K562 (cell line): ENCODE results near the gene PNMA6F. TPM values are rescaled to one million over a fixed set of nuclear protein-coding genes. Genes with fewer than 3 reads are reported as not detected.

Experiments
- ARID1B ChIP-seq: fragments of 450-650 bp; IDR thresholded peaks from 2 replicates; pipeline ENCODE4 v1.6.1; 2016; ENCODE audit warnings: antibody characterized with exemption, mild to moderate bottlenecking, inconsistent platforms
- BHLHE40 ChIP-seq: IDR thresholded peaks from 2 replicates; pipeline ENCODE4 v1.6.1; 2011; ENCODE audit warnings: low read length, improper control_type of control experiment
- DEAF1 ChIP-seq: fragments of 450-650 bp; formaldehyde crosslinking; IDR thresholded peaks from 2 replicates; pipeline ENCODE4 v1.4.0; 2020; ENCODE audit warnings: mild to moderate bottlenecking, moderate library complexity
- ELF1 ChIP-seq: fragments of 200-800 bp; sonication (Bioruptor generic); IDR thresholded peaks from 2 replicates; pipeline ENCODE4 v1.6.1; 2016; ENCODE audit warnings: missing genetic modification characterization, missing compliant biosample characterization
- GABPA ChIP-seq: fragments of 200-800 bp; sonication (Bioruptor generic); conservative IDR thresholded peaks from 2 replicates; pipeline ENCODE4 v1.6.1; 2016; ENCODE audit warnings: low read depth, missing genetic modification characterization, missing compliant biosample characterization
- HDAC1 ChIP-seq, 2 experiments: fragments of 450-650 bp; IDR thresholded peaks; 2 replicates each; pipeline ENCODE4 v1.6.1; 2016 to 2017; ENCODE audit warnings: inconsistent platforms in 1 of 2, mild to moderate bottlenecking in 1 of 2, moderate library complexity in 1 of 2
- JUNB ChIP-seq: fragments of 450-650 bp; formaldehyde crosslinking; conservative IDR thresholded peaks from 2 replicates; pipeline ENCODE4 v1.4.0; 2020; ENCODE audit warnings: mild to moderate bottlenecking
- STAT5B ChIP-seq: fragments of 250-450 bp; sonication (Bioruptor Pico); IDR thresholded peaks from 2 replicates; pipeline ENCODE4 v1.8.0; 2021; ENCODE audit warnings: mild to moderate bottlenecking, inconsistent platforms
- ZC3H11A ChIP-seq: IDR thresholded peaks from 2 replicates; pipeline ENCODE4 v1.6.1; 2012; ENCODE audit warnings: low read depth, low read length, improper control_type of control experiment
- polyA plus RNA-seq, 8 experiments: library from polyadenylated mRNA; depleted of rRNA in 4 of 8; stranded (reverse) in 5 of 8; unstranded in 3 of 8; fragments of >200 nt; fragmentation: Nextera tagmentation in 2 of 8; fragmentation: Illumina TruSeq in 1 of 8; extraction: Ambion mirVana in 2 of 8; extraction: Trizol in 1 of 8; gene quantifications; 2 replicates each; pipeline versions ENCODE4 v1.2.1 to v1.2.3, GENCODE V29; 2011 to 2014; ENCODE audit warnings: inconsistent platforms in 1 of 8, missing spikeins in 1 of 8
- total RNA-seq, 7 experiments: library from RNA; depleted of rRNA in 6 of 7; stranded (reverse); fragments of >200 nt in 6 of 7; fragmentation: Illumina TruSeq in 2 of 7; extraction: Trizol in 2 of 7; gene quantifications; 2 replicates each; pipeline versions ENCODE4 v1.2.1 to v1.2.3, GENCODE V29; 2011 to 2021; ENCODE audit warnings: low replicate concordance in 1 of 7
- TF ChIP-seq, protein P1 (sequence below), 2 experiments: fragments of 450-650 bp; conservative IDR thresholded peaks; 2 replicates each; pipeline ENCODE4 v1.6.1; 2017; ENCODE audit warnings: mild to moderate bottlenecking in 2 of 2, moderate library complexity in 2 of 2
- TF ChIP-seq, protein P2 (sequence below): fragments of 450-650 bp; IDR thresholded peaks from 2 replicates; pipeline ENCODE4 v1.6.1; 2016; ENCODE audit warnings: mild to moderate bottlenecking, moderate library complexity

Gene PNMA6F
- total and polyA plus RNA-seq, 9 of the 15 experiments (the other 6 are each of a cell fraction or from before 2014, with no cell fraction given) = not detected

- TF ChIP-seq, protein P1, sequence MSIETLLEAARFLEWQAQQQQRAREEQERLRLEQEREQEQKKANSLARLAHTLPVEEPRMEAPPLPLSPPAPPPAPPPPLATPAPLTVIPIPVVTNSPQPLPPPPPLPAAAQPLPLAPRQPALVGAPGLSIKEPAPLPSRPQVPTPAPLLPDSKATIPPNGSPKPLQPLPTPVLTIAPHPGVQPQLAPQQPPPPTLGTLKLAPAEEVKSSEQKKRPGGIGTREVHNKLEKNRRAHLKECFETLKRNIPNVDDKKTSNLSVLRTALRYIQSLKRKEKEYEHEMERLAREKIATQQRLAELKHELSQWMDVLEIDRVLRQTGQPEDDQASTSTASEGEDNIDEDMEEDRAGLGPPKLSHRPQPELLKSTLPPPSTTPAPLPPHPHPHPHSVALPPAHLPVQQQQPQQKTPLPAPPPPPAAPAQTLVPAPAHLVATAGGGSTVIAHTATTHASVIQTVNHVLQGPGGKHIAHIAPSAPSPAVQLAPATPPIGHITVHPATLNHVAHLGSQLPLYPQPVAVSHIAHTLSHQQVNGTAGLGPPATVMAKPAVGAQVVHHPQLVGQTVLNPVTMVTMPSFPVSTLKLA (conservative IDR thresholded peaks at IDR 0.05) = 0 out of 4 replicates have a peak, but pooled peaks have one; percentile 35 to 47
- no peak for TF ChIP-seq STAT5B (CRISPR knock-in tag)
- peak; percentile 77 for TF ChIP-seq GABPA (tag)
- TF ChIP-seq HDAC1 (IDR thresholded peaks at IDR 0.05) = peak in 1 of 2 experiments; percentile 60; a peak in 2 of 4 replicates
- no peak for TF ChIP-seq DEAF1 (CRISPR knock-in tag)
- peak; percentile 14; the same call in 1 of the 2 replicates for TF ChIP-seq ARID1B
- peak; percentile 56 for TF ChIP-seq ELF1 (tag)
- TF ChIP-seq, protein P2, sequence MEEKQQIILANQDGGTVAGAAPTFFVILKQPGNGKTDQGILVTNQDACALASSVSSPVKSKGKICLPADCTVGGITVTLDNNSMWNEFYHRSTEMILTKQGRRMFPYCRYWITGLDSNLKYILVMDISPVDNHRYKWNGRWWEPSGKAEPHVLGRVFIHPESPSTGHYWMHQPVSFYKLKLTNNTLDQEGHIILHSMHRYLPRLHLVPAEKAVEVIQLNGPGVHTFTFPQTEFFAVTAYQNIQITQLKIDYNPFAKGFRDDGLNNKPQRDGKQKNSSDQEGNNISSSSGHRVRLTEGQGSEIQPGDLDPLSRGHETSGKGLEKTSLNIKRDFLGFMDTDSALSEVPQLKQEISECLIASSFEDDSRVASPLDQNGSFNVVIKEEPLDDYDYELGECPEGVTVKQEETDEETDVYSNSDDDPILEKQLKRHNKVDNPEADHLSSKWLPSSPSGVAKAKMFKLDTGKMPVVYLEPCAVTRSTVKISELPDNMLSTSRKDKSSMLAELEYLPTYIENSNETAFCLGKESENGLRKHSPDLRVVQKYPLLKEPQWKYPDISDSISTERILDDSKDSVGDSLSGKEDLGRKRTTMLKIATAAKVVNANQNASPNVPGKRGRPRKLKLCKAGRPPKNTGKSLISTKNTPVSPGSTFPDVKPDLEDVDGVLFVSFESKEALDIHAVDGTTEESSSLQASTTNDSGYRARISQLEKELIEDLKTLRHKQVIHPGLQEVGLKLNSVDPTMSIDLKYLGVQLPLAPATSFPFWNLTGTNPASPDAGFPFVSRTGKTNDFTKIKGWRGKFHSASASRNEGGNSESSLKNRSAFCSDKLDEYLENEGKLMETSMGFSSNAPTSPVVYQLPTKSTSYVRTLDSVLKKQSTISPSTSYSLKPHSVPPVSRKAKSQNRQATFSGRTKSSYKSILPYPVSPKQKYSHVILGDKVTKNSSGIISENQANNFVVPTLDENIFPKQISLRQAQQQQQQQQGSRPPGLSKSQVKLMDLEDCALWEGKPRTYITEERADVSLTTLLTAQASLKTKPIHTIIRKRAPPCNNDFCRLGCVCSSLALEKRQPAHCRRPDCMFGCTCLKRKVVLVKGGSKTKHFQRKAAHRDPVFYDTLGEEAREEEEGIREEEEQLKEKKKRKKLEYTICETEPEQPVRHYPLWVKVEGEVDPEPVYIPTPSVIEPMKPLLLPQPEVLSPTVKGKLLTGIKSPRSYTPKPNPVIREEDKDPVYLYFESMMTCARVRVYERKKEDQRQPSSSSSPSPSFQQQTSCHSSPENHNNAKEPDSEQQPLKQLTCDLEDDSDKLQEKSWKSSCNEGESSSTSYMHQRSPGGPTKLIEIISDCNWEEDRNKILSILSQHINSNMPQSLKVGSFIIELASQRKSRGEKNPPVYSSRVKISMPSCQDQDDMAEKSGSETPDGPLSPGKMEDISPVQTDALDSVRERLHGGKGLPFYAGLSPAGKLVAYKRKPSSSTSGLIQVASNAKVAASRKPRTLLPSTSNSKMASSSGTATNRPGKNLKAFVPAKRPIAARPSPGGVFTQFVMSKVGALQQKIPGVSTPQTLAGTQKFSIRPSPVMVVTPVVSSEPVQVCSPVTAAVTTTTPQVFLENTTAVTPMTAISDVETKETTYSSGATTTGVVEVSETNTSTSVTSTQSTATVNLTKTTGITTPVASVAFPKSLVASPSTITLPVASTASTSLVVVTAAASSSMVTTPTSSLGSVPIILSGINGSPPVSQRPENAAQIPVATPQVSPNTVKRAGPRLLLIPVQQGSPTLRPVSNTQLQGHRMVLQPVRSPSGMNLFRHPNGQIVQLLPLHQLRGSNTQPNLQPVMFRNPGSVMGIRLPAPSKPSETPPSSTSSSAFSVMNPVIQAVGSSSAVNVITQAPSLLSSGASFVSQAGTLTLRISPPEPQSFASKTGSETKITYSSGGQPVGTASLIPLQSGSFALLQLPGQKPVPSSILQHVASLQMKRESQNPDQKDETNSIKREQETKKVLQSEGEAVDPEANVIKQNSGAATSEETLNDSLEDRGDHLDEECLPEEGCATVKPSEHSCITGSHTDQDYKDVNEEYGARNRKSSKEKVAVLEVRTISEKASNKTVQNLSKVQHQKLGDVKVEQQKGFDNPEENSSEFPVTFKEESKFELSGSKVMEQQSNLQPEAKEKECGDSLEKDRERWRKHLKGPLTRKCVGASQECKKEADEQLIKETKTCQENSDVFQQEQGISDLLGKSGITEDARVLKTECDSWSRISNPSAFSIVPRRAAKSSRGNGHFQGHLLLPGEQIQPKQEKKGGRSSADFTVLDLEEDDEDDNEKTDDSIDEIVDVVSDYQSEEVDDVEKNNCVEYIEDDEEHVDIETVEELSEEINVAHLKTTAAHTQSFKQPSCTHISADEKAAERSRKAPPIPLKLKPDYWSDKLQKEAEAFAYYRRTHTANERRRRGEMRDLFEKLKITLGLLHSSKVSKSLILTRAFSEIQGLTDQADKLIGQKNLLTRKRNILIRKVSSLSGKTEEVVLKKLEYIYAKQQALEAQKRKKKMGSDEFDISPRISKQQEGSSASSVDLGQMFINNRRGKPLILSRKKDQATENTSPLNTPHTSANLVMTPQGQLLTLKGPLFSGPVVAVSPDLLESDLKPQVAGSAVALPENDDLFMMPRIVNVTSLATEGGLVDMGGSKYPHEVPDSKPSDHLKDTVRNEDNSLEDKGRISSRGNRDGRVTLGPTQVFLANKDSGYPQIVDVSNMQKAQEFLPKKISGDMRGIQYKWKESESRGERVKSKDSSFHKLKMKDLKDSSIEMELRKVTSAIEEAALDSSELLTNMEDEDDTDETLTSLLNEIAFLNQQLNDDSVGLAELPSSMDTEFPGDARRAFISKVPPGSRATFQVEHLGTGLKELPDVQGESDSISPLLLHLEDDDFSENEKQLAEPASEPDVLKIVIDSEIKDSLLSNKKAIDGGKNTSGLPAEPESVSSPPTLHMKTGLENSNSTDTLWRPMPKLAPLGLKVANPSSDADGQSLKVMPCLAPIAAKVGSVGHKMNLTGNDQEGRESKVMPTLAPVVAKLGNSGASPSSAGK = peak; percentile 51; the same call in 1 of the 2 replicates
- peak; percentile 36; the same call in 1 of the 2 replicates for TF ChIP-seq BHLHE40
- TF ChIP-seq JUNB (CRISPR knock-in tag) = no peak
- no peak for TF ChIP-seq ZC3H11A
Measured at GRCh38 chrX:153333821-153334653, 12.5 kb upstream of the PNMA6F start, which contains the start of gene ZNF275 (continued).
